ENCODE results near the gene DBF4B.
A peak's percentile ranks its signal among the peaks of the same experiment; 100 is the strongest.
"Not testable (repeated sequence)": the region's sequence is repeated elsewhere in the genome, so short reads cannot be mapped to it uniquely, and the experiment has no call there.

The DBF4B gene

DNA sequence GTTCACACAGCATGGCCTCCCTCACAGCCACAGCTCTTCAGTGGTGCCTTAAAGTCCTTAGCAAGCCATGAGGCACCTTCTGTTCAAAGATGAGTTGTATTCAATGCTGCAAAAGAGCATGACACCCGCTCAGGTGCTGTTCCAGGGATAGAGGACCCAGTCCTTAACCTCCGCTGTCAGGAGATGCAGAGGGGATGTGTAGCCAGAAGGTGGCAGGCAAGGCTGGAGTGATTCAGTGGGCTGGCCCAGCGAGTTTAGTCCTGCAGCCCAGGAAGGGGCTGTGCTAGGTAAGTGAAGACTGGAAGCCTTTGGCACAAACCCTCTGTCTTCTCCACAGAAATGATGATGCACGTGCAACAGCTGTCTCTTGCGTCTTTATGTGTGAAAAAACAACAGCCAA is 25.3 kb downstream of the DBF4B start:
- DNase-seq: no peak

DNA sequence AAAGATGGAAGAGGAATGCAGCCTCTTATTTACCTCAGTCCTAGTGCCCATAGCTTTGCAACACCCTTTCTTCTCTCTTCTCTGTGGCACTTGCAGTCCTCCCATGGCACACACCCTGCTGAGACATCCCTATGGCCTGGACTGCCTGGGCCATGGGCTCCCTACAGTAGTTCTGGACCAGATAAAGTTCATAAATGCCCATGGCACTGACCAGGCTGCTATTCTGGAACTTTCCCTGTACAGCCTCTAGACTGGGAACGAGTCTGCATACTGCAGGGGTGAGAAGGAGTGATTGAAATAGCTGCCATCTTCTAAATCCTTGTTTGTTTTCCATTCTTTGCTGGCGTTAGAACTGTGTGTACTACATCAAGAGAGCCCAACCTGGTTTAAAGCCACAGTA is 25.8 kb downstream of the DBF4B start:
- no peak for DNase-seq

DNA sequence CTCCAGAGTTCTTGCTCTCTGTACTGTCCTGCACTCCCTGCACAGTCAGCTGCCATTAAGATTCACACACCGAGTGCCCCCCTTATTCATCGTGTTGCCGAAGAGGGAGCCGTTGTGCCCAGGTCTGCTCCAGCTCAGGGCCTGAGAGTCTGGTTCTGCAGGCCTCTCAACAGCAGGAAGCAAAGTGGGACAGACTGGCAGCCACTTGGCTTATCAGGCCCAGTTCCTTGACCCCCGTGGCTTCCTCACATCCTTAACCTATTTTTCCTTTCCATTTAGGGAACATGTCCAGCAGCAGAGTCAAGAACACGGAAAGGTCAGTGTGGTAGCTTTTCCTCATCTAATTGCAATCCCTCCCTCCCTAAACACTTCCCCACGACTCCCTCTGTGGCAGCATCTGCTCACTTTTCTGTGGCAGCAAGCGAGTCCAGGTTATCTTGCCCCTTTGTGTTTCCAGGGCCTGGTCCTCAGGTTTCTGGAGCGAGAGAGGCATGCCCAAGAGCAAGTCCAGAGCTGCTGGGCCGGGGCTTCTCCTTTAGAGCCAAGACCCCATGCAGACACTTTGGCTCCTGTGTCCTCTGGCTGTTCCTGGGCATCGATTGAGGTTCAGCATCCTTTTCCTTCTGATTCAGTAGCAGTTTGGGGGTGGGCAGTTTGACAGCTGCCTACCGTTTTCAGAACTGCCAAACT is 28.2 kb downstream of the DBF4B start:
- DNase-seq: no peak

DNA sequence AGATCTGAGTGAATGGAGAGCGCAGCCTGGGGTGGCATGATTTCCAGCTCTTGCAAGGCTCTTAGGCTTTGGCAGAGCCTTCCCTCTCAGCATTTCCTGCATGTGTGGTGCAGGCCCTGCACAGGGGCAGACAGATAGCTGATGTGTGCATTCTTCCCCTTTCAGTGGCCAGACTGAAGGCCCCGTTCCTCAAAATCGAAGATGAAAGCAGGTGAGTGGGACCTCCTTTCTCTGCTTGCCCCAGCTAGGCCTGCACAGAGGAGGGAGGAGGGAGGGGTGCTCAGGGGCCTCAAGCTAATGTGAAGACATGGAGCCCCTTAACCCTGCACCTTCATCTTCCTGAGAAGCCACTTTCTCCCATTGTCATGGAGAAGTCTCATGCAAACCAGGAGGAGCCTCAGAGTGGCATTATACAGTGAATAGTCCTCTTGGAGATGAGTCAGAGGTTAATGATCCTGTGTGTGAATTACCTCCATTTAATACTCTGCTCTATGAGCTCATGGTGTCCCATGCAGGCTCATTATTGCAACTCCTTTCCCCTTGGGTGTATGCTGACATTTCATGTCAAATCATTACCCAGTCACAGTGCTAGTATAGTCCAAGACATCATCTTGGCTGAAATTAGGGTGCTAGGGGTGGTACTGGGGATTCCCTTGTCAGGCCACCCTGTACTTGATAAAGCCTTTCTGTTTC is 29.9 kb downstream of the DBF4B start:
- peak; percentile 3 for DNase-seq

DNA sequence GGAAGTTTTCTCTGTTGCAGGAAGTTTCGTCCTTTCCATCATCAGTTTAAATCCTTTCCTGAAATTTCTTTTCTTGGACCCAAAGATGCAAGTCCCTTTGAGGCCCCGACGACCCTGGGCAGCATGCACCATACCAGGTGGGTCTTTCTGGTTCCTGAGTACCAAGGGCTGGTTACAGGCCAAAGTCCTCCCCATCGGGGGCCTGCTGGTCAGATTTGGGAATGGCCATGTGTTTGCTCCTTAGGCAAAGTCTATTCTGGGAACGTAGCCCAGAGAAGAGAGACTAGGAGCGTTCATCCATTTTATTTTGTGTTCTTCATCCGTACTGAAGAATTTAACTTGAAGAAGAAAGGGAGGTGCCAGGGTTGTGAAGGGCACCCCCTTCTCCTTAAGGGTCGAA is 32.9 kb downstream of the DBF4B start:
- DNase-seq: no peak

DNA sequence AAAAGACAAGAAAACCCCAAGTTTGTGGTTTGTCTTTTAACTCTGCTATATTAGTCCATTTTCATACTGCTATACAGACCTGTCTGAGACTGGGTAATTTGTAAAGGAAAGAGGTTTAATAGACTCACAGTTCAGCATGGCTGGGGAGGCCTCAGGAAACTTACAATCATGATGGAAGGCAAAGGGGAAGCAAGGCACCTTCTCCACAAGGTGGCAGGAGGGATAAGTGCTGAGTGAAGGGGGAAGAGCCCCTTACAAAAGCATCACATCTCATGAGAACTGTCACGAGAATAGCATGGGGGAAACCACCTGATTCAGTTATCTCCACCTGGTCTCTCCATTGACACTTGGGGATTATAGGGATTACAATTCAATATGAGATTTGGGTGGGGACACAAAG is 36.8 kb downstream of the DBF4B start:
- DNase-seq: no peak

DNA sequence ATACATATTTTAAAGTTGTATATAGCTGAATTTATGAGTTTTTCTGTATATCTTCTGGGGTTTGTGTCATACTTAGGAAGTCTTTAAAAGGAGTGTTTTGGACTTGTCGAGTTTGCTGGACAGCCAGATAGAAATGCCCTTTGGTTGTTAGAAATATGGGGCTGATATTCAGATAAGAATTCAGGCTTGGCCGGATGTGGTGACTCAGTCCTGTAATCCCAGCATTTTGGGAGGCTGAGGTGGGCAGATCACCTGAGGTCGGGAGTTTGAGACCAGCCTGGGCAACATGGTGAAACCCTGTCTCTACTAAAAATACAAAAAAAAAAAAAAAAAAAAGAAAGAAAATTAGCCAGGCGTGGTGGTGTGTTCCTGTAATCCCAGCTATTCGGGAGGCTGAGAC is 37.3 kb downstream of the DBF4B start:
- not testable (repeated sequence) for DNase-seq

DNA sequence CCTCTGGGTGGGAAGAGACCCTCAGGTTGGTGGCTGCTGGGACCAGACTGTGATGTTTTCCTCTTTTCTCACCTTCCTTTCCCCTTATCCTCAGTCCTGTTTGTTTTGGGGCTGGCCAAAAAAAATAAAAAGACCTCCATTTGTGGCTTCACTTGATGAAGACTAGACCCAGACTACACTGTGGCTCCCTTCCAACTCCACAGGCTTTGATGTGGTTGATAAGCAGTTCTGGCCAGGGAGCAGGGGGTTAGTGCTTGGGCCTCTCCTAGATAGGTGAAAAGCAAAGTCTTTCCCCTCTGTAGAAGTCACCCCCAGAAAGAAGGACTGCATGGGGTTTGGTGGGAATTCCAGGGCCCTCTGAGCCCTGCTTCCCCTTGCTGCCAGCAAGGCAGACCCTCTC is 39.1 kb downstream of the DBF4B start:
- no peak for DNase-seq

DNA sequence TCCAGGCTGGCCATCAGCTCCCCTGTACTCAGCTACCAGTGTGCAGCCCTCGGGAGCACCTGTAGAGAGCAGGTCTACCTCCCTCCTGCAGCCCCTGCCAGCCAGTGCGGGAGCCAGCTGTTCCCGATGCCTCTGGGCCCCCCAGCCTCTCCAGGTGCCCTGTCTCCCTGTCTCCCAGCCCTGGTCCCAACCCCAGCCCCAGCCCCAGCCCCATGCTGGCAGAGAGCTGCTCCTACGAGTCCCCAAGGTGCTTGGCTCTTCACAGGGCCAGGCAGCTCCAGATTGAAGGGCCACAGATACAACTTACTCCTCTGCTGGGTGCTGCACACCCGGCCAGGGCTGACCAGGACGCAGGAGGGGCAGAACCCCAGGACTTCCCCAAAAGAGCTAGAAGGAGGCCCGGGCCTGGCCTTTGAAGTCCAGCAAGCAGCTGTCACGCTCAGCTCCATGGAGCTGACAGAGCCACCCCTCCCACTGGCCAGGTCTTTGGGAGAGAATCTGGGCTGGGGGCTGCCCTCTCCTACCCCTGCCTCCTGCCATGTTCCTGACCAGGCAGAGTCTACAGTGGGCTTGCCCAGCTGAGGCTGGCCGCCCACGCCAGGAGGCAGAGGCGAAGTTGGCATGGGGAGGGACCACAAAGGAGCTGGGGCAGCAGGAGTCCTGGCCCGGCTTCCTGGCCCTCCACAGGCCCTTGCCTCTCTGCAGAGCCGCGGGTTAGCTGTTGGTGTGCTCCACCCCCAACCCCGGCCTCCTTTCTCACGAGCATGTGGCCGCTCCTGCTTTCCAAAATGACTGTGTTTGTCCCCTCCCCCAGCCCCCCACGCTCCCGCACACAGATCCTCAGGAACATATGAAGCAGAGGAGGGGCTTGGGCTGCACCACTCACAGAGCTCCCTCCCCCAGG is 40.9 kb downstream of the DBF4B start:
- DNase-seq: no peak

DNA sequence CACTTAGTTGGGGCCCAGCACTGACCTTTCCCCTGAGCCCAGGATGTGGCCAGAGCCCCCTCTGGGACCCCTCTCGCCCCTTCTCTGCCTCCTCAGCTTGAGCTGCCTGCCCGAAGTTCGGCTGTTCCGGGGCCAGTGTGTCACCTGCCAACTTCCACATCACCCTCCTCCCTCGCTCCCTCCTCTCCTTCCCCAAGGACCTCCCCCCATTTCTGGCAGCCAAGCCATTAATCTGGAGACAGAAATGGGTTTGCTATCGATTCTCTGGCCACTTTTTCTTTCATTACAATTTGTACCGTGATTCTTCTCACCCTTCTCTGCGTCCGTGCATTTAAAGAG is 41.5 kb downstream of the DBF4B start:
- DNase-seq: no peak

DNA sequence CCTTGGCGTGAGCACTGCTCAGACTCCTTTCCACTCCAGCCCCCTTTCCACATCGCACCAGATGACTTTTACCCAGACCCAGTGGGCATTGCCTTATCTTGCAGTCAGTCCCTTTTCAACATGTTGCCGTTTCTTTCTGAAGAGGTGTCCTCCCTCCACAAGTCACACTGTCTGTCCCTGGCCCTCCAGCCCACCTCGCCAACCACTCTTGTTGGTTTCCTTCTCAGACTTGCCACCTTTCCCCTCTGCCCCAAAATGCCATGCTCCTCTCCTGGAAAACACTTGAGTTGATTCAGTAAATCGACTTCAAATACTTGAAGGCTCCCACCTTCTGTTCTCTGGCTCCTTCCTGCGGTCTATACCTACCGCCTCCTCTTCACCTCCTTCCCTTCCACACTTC is 42.9 kb downstream of the DBF4B start:
- no peak for DNase-seq

DNA sequence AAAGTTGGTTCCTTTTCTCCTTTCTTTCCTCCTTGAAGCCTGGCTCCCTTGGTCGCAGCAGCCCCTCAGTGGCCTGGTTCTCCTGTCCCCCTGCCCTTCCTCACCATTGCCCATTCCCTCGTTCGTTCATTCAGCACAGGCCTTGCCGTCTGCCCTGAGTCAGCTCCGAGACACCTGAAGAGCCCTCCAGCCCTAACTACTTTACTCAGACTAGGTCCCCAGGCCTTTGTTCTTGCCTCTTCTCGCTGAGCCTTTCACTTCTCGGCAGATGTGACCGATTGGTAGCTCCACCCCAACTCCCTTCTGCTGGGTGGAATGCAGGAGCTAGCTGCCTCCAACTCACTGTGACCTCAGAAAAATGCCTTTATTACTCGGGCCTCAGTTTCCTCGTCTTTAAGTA is 43.3 kb downstream of the DBF4B start:
- DNase-seq: no peak

DNA sequence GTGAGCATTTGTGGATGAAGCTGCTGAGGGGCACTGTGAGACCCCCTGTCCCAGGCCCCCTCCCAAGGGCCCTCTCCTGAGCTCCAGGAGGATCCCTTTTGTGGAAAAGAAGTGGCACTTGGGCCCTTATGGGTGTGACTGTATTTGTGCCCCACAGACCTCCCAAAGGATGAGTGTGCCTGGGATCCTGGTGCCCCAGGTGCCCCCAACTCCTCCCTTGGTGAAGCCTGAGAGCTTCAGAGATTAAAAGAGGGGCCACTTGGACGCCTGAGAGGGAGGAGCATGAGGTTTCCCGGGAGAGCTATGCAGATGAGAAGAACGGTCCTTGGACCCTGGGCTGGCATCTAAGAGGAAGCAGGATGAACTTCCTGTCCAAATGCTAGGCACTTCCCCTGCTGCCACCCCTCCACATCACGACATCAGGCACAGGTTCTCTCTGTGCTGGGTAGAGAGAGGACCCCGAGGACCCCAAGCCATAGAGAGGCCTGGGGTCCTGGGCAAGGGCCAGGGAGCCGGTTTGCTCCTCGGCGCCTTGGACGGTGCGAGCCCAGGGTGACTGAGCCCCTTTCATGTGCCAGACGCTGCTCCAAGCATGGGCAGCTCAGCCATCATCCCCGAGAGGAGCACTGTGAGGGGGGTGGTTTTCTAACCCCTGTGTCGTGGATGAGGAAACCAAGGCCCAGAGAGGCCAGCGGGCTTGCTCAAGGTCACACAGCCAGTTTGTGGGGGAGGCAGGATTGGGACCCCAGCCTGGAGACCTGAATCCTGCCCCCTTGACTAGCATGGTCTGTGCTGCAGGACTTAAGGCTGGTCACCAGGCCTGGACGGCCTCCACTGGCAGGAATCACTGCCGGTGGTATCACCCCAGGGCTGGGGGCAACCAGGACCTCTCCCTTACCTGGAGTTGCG is 44.7 kb downstream of the DBF4B start:
- DNase-seq: no peak

DNA sequence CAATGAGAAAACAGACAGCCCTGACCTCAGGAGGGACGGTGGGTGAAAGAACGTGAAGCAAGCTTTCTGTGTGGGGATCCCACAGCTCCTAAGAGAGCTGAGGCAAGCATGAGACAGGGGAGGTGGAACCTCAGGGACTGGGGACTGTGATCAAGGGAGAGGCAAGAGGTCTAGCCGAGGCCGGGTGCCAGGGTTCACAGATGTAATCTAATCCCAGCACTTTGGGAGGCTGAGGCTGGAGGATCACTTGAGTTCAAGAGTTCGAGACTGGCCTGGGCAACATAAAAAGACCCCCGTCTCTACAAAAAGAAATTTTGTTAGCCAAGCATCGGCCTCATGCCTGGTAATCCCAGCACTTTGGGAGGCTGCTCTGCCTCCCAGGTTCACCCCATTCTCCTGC is 45.8 kb downstream of the DBF4B start:
- no peak for DNase-seq

DNA sequence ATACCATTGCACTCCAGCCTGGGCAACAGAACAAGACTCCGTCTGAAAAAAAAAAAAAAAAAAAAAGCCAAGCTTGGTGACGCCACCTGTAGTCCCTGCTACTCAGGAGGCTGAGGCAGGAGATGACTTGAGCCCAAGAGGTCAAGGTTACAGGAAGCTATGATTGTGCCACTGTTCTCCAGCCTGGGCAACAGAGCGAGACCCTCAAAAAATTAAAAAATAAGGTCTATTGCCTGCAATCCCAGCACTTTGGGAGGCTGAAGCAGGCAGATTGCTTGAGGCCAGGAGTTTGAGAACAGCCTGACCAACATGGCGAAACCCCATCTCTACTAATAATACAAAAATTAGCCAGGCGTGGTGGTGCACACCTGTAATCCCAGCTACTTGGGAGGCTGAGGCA is 46.7 kb downstream of the DBF4B start:
- not testable (repeated sequence) for DNase-seq

DNA sequence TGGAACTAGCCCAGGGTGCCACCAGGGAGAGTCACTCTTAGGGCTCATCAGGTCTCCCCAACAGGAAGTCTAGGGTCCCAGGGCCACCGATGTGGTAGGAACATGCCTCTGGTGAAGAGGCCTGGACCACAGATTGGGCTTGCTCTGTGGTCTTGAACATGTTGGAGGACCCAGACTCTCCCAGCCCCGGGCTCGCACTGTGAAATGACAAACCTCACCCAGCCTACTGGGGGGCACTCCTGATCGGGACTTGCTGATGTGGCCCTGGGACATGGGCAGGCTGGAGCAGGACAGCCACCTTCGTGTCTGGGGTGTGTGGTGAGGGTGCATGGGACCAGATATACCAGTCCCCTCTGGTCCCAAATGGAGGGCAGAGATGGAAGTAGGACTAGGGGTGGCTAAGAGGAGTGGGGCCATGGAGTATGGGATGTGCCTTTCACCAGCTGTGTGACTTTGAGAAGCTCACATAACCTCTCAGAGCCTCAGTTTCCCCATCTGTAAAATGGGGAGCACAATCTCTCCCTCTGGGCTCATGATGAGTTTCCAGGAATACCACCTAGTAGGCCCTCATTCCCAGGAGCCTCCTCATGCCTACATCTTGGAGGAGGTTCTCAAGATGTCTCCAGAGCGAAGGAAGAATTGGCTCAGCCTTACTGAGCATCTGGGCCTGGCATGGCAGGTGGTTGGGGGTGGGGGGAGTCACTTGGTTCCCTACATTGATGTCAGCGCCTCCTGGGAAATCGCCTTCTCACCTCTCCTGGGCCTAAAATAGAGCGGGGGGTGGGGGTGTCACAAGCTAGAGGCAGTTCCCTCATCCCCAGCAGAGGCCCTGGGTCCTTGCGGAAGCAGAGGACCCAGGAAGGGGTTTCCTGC is 48.8 kb downstream of the DBF4B start:
- no peak for DNase-seq

DNA sequence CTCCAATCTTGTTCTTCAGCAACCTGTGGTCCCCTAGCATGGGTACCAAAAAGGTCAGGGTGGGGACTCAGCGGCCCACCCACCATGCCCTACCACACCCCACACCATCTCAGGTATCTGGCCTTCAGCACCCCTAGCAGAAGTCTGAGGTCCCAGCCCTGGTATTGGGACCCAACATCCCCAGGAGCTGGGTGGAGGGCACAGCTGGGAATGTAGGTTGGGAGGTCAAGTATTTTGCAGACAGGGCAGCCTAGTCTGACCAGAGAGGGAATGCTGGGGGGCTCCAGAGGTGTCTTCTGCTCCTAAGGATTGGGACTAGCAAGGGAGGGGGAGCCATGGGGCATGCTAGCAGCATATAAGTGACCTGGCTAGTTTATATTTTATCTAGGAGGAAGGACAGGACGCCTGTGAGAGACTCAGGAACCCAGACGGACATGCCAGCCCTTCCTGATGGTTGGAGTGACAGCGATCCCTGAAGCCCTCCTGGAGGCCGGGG is 49.5 kb downstream of the DBF4B start:
- DNase-seq: no peak

DNA sequence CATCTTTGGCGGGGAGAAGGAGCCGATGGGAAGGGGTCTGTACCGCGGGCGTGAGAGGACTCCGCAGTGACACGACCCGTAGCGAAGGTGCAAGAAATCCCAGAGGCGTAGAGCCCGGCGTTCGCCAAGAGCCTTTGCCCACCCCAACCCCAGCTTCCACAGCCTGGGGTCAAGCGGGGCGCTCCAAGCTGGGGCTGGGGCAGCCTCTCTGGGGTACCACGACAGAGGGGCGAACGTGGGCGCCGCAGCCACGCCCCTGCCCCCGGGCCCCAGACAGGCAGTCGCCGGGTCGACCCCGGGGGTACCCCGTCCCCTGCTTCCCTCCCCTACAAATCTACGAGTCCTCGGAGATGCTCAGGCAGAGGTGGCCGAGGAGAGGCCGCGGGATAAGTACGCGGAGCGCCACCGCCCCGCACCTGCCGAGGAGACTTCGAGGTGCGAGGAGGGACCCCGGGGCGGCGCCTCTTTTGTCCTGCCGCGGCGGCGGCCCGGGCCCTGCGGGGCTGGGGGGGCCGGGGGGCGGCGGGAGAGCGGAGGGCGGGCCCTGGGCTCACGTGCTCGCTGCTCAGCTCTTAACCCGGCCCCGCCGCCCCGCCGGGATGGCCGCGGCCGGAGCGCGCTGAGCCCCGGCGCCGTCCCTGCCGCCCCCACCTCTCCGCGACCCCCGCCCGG is 50.1 kb downstream of the DBF4B start, which contains the start of gene ADAM11:
Gene ADAM11, plus strand, starts transcription at position 575 of the 672 bp plus-strand sequence. CDS start 212 bp downstream, outside the sequence.
- no peak for DNase-seq

DNA sequence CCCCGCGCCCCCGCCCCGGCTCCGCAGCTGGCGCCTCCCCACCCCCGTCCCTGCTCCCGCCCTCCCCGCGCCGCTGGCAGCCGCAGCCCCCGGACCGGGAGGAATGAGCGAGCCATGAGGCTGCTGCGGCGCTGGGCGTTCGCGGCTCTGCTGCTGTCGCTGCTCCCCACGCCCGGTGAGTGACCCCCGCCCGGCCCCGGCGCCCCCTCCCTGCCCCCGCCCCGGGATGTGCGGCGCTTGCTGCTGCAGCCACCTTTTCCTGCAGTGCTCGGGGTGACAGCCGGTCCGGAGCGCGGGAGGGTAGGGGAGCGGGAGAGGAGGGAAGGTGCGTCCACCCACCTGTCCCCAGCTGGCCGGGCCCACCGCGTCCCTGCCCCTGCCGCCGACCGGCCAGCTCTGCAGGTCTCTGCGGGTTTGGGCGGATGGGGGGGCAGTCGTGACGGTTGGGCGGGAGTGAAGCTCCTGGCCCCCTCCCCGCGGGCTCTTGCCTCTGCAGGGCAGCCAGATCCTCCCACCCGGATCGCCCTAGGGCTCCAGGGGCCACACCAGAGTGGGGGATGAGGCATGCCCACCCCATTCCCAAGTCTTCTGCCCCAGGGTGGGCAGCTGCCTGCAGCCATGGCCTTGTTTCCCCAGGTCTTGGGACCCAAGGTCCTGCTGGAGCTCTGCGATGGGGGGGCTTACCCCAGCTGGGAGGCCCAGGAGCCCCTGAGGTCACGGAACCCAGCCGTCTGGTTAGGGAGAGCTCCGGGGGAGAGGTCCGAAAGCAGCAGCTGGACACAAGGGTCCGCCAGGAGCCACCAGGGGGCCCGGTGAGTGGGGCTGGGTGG is 50.8 kb downstream of the DBF4B start:
- no peak for DNase-seq

DNA sequence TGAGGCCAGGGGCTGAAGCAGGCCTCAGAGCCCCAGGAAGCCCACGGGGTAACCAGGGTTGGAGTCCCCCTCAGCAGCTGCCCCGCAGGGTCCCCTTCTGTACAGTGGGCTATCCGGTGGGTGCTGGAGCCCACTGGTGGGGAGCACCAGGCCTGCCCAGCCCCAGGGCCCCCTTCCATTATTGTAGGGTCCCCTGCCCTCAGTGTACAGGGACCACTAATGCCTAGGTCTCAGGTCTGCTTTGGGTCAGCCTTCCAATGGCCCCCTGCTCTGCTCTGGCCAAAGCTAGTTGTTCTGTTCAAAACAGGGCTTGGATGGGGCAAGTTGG is 51.4 kb downstream of the DBF4B start:
- no peak for DNase-seq
